Forelimb muscle (tissue), 1 donor: ENCODE data around the gene UPK3B. TPM values are rescaled to one million over a fixed set of nuclear protein-coding genes. Genes with fewer than 3 reads are reported as not detected.
"Not testable (repeated sequence)": the region's sequence is repeated elsewhere in the genome, so short reads cannot be mapped to it uniquely, and the experiment has no call there.

ENCODE experiments used
- DNase-seq: peaks from one replicate; pipeline ENCODE4 v3.0.0-alpha.2; 2013; ENCODE audit warnings: low read depth
- polyA plus RNA-seq: library from polyadenylated mRNA; unstranded; fragments of 120-200 nt; gene quantifications from one replicate; pipeline ENCODE4 v1.2.1, GENCODE V29; 2013; ENCODE audit not compliant: insufficient read length

The UPK3B gene
- polyA plus RNA-seq, 1 donor = 0.22 TPM

DNA sequence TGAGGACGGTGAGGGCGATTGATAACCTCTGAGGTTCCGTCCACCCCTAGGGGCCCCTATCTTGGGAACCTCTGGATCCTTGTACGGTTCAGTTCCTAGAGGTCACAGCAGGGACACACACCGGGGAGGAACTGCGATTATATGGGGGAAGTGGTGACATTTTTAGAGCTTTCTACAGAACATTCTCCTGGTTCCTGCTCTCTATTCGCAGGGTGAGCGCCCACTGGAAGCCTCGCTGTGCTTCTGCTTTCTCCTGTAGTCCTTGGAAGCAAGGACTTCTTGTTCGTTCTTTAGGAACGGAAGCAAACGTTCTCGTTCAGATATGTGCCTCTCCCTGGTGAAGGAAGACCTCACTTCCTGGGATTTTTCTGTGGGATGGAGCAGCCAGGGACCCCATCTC lies 22.4 kb upstream of the UPK3B start:
- not testable (repeated sequence) for DNase-seq

DNA sequence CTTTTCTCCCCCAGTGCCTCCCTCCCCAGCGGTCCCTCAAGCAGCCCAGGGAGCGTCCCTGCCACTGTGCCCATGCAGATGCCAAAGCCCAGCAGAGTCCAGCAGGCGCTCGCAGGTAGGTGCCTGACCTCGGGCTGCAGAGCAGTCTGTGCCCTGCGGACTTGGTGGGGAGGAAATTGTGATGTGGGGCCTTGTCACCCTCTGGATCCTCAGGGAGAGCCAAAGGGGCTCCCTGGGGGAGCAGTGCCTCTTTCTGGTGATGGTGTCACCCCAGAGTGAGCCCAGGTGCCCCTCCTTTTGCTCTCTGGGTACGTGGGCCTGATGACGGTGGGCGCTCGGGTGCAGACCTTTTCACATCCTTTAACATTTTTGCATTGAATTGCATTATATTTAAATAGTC lies 18.2 kb upstream of the UPK3B start:
- DNase-seq = not testable (repeated sequence)

DNA sequence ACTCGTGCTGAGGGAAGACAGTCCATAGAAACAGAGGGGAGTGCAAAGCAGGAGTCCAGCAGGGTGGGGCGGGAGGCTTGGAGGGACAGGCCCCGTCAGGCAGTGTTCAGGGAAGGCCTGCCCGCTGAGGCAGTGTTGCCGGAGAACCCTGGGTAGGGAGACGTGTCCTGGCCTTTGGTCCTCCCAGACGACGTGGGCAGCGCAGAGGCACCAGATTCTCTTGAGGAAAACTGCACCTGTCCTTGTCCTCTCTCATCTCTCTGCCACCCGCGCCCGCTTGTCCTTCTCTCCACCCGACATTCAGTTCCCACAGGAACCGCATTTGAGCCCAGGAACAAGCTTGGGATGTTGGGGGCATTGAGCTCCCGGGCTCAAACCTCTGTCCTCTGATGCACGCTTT lies 14.6 kb upstream of the UPK3B start:
- not testable (repeated sequence) for DNase-seq

DNA sequence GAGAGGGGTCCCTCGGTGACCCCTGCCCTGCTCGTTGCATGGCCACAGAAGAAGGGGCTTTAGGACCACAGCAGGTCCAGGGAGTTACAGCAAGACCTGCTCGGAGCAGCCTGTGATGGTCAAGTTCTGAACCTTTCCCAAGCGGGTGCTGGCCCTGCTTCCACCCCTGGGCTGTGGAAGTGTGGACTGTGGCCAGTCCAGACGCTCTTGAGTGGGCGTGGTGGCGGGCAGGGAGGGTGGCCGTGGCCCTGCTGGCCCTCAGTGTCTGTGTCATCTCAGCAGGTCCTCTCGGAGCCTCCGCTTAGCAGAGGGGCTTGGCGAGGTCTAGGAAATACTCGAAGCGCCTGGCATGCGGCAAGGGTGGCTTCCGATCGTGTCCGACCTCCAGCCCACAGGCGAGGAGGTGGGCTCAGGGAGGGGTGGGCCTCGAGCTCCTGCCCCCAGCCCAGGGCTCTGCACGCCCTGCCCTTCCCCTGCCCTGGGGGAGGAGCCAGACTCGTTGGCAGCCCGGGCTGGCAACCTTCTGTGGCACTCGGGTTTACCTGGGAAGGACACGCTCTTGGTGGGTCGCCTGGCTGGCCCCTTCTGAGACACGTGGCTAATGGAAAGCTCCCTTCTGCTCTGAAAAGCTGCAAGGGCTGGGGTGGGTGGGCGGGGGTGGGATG lies 12.3 kb upstream of the UPK3B start:
- DNase-seq = not testable (repeated sequence)

- DNase-seq = not testable (repeated sequence)
These were observed 11.7 kb upstream of the UPK3B start for GRCh38 chr7:76498583-76499200.

- not testable (repeated sequence) for DNase-seq
These were observed 11.0 kb upstream of the UPK3B start for GRCh38 chr7:76499201-76499923.

GRCh38 chr7:76499924-76500241 lies 10.5 kb upstream of the UPK3B start:
- DNase-seq = not testable (repeated sequence)

- not testable (repeated sequence) for DNase-seq
These were observed 8.1 kb upstream of the UPK3B start for GRCh38 chr7:76502224-76502623.

- not testable (repeated sequence) for DNase-seq
These were observed 7.5 kb upstream of the UPK3B start for GRCh38 chr7:76502836-76503235.

DNA sequence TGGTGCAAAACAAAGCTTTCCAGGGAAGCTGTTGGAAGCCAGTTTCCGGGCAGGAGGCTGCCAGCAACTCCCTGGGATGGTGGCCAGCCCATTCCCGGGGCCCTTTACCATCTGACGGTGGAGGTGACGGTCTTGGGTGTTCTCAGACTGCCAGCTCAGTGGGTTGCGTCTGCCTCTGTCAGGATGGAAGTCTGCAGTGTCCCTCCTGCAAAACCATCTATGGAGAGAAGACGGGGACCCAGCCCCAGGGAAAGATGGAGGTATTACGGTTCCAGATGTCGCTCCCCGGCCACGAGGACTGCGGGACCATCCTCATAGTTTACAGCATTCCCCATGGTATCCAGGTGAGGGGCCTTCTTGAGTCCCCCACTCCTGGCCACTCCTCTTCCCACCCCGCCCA lies 7.1 kb upstream of the UPK3B start:
- DNase-seq = not testable (repeated sequence)

DNA sequence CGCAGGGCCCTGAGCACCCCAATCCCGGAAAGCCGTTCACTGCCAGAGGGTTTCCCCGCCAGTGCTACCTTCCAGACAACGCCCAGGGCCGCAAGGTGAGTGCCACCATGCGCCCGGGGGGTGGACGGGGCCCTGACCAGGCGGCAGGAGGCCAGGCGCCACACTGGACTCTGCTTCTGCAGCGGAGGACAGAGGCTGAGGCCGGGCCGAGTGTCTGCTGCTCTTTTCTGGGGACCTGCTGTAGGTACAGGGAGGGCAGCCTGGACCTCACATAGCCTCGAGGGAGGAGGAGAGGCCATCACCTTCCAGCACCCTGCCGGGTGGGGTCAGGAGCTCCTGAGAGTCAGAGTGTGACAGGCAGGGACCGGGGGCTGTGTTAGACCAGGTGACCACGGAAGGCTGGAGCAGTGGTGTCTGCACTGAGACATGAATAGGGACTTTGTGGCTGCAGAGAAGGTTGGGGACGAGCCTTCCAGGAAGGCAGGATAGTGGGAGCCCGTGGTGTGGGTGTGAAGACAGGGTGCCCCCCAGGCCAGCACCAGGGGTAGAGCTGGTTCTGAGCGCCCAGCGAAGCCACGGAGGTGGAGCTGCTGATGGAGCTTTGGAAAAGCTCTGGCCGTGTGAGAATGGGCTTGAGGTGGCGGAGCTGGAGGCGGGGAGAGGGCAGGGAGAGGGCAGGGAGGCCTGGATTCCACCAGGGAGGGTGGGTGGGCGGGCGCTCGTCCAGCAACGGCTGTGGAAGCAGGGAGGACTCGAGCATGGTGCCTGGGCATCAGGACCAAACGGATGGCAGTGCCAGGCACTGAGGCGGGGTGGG lies 5.8 kb upstream of the UPK3B start:
- not testable (repeated sequence) for DNase-seq

DNA sequence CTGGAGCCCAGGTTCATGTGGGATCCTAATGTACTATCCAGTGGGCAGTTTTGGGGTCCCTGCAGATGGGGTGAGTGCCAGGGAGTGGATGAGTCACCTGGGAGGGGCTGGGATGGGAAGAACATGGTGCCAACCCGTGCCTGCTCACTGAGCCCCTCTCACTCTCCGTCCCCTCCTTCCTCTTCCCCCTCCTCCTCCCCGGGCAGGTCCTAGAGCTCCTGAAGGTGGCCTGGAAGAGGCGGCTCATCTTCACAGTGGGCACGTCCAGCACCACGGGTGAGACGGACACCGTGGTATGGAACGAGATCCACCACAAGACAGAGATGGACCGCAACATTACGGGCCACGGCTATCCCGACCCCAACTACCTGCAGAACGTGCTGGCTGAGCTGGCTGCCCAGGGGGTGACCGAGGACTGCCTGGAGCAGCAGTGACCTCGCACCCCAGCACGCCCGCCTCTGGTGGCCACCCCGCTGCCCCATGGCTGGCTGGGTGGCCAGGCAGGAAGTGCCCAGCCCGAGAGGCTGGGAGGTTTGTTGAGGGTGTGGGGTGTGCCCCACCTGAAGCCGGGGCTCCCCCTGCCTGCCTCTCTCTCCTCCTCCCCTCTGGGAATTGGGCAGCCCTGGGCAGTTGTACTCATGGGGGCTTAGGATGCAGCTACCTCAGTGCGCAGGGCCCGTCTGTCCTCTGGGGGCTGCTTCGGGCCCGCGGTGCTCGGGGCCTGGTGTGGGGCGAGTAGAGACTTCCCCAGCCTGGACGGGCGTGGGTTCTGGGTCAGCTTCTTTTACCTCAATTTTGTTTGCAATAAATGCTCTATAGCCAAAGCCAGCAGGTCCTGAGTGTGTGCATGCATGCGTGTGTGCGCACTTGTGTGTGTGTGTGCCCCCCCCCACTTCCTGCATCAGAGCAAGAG lies 4.9 kb upstream of the UPK3B start:
- DNase-seq = no peak

- DNase-seq = no peak
These were observed 4.3 kb upstream of the UPK3B start for GRCh38 chr7:76506081-76506440.

GRCh38 chr7:76506643-76507042 lies 3.7 kb upstream of the UPK3B start:
- not testable (repeated sequence) for DNase-seq

GRCh38 chr7:76507723-76508406 lies 2.5 kb upstream of the UPK3B start:
- no peak for DNase-seq

- not testable (repeated sequence) for DNase-seq
These were observed 1.0 kb downstream of the UPK3B start for GRCh38 chr7:76511200-76511910.

GRCh38 chr7:76511911-76512885 lies 1.8 kb downstream of the UPK3B start:
- not testable (repeated sequence) for DNase-seq

DNA sequence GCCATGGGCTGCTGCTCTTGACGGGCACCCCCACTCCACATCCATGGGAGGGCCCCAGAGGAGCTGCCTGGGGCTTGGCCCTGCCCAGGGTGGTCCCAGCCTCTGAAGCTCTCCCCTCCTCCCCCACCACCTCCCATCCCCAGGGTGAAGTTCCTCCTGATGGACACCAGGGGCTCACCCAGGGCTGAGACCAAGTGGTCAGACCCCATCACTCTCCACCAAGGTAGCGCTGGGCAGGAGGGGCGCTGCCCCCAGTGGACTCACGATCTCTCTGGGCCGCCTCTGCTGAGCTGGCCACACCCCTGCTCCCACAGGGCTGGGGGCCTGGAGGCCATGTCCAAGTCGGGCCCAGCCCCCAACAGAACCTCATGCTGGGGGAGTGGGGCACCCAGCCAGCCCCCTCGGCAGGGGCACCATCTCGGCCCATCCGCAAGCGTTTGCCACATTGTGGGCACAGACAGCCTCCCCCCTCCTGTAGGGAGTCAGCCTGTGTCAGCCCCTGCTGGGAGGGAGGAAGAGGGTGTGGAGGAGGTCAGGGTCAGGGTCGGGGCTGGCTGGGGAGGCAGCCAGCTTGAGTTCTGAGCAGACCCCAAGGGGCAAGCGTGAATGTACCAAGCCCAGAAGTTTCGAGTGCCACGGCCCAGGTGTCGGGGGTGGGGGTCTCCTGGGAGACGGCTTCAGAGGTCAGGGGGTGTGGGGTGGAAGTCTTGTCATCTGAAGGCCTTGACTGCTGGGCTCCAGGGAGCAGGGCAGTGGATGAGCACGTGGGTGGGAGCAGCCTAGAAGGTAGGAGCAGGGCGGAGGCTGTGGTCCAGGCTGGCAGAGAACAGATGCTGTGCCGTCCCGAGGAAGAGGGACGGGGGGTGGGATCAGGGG lies 2.8 kb downstream of the UPK3B start:
- DNase-seq = no peak
